ENCODE measurements around the gene ABCD2.

ABCD2 gene

GRCh38 chr12:39638178-39638577 is 18.6 kb upstream of the ABCD2 start:
- Histone ChIP-seq H3K4me1 (ENCODE audit: control insufficient read depth, insufficient read depth, low read length) (no peaks in the 10 kb centered on the region), H3K36me3 (ENCODE audit: control insufficient read depth in 2 of 2, insufficient read depth in 1 of 2, low read length in 2 of 2) (no peaks in the 10 kb centered on the region), H3K4me3 (ENCODE audit: low read depth, low read length) (no peak overlapping the region), H3K27ac (ENCODE audit: extremely low read depth, low read depth, low read length) (no peak overlapping the region), H3K9me3 (ENCODE audit: control insufficient read depth, insufficient read depth, low read depth, low read length) (no peaks in the 10 kb centered on the region)
- ChIA-PET POLR2A (no interaction called here), CTCF (no interaction called here)
- TF ChIP-seq TCF7L2 (IDR thresholded peaks at IDR 0.05; ENCODE audit: borderline replicate concordance, low read depth, low read length) (no peak), KLF1 (tag by site-specific recombination; IDR thresholded peaks at IDR 0.05) (no peak), ZNF488 (tag by site-specific recombination; IDR thresholded peaks at IDR 0.05) (no peak), ZNF48 (tag by site-specific recombination; IDR thresholded peaks at IDR 0.05) (no peak), ZNF704 (tag by site-specific recombination; IDR thresholded peaks at IDR 0.05) (no peak), ZNF341 (tag by site-specific recombination; IDR thresholded peaks at IDR 0.05; ENCODE audit: low read depth) (no peak), ZNF747 (tag by site-specific recombination; IDR thresholded peaks at IDR 0.05) (no peak), SP3 (tag by site-specific recombination; IDR thresholded peaks at IDR 0.05) (no peak), ZNF174 (tag by site-specific recombination; IDR thresholded peaks at IDR 0.05) (no peak), ZNF501 (tag by site-specific recombination; IDR thresholded peaks at IDR 0.05) (no peak), ZNF10 (tag by site-specific recombination; IDR thresholded peaks at IDR 0.05) (no peak), ZNF362 (tag by site-specific recombination; IDR thresholded peaks at IDR 0.05) (no peak), ZNF514 (tag by site-specific recombination; IDR thresholded peaks at IDR 0.05) (no peak), ZNF561 (tag by site-specific recombination; IDR thresholded peaks at IDR 0.05; ENCODE audit: borderline replicate concordance) (no peak), ZFP41 (tag by site-specific recombination; IDR thresholded peaks at IDR 0.05; ENCODE audit: borderline replicate concordance) (no peak)

GRCh38 chr12:39632670-39633069 is 13.1 kb upstream of the ABCD2 start:
- no peak overlapping the region for H3K27ac ChIP-seq (ENCODE audit: extremely low read depth, low read depth, low read length)
- no peak overlapping the region for H3K4me3 ChIP-seq (ENCODE audit: low read depth, low read length)
- ChIA-PET POLR2A (no interaction called here), CTCF (no interaction called here)
- H3K36me3 ChIP-seq (ENCODE audit: control insufficient read depth in 2 of 2, insufficient read depth in 1 of 2, low read length in 2 of 2) = no peaks in the 10 kb centered on the region
- no peaks in the 10 kb centered on the region for H3K4me1 ChIP-seq (ENCODE audit: control insufficient read depth, insufficient read depth, low read length)
- H3K9me3 ChIP-seq (ENCODE audit: control insufficient read depth, insufficient read depth, low read depth, low read length) = no peaks in the 10 kb centered on the region
- TF ChIP-seq ZNF394 (tag by site-specific recombination; IDR thresholded peaks at IDR 0.05; ENCODE audit: borderline replicate concordance) (no peak), ZNF10 (tag by site-specific recombination; IDR thresholded peaks at IDR 0.05) (no peak), ZNF785 (tag by site-specific recombination; IDR thresholded peaks at IDR 0.05) (0 out of 2 replicates have a peak, but pooled peaks have one; percentile 65)

- ChIA-PET POLR2A (no interaction called here), CTCF (no interaction called here)
- no peaks in the 10 kb centered on the region for H3K9me3 ChIP-seq (ENCODE audit: control insufficient read depth, insufficient read depth, low read depth, low read length)
- no peaks in the 10 kb centered on the region for H3K36me3 ChIP-seq (ENCODE audit: control insufficient read depth in 2 of 2, insufficient read depth in 1 of 2, low read length in 2 of 2)
- no peaks in the 10 kb centered on the region for H3K4me1 ChIP-seq (ENCODE audit: control insufficient read depth, insufficient read depth, low read length)
- no peak overlapping the region for H3K4me3 ChIP-seq (ENCODE audit: low read depth, low read length)
- no peak overlapping the region for H3K27ac ChIP-seq (ENCODE audit: extremely low read depth, low read depth, low read length)
- TF ChIP-seq OVOL3 (tag by site-specific recombination; IDR thresholded peaks at IDR 0.05) (no peak), ZNF544 (tag by site-specific recombination; IDR thresholded peaks at IDR 0.05) (no peak), ZNF558 (tag by site-specific recombination; IDR thresholded peaks at IDR 0.05) (no peak), ZNF610 (tag by site-specific recombination; IDR thresholded peaks at IDR 0.05; ENCODE audit: borderline replicate concordance) (no peak), ZNF513 (tag by site-specific recombination; IDR thresholded peaks at IDR 0.05) (no peak), GLIS2 (tag by site-specific recombination; IDR thresholded peaks at IDR 0.05) (no peak), ZNF146 (tag by site-specific recombination; IDR thresholded peaks at IDR 0.05) (no peak), PBX3 (CRISPR knock-in tag; IDR thresholded peaks at IDR 0.05) (no peak), KLF10 (tag by site-specific recombination; IDR thresholded peaks at IDR 0.05) (no peak), ZNF580 (tag by site-specific recombination; IDR thresholded peaks at IDR 0.05) (no peak), GFI1B (tag by site-specific recombination; IDR thresholded peaks at IDR 0.05) (no peak), ZNF830 (tag by site-specific recombination; IDR thresholded peaks at IDR 0.05; ENCODE audit: low read depth) (no peak)
Observed at GRCh38 chr12:39628836-39629235, 9.2 kb upstream of the ABCD2 start.
